HCT116 (cell line): Measurements from ENCODE around the gene MGRN1. TPM values are rescaled to one million over a fixed set of nuclear protein-coding genes. Genes with fewer than 3 reads are reported as not detected.

Experiments
- ATAC-seq: fragments of 200-7000 bp; cut with Tn5 transposase; 2 replicates; pipeline ENCODE4 v1.9.1; 2020; ENCODE audit warnings: mild to moderate bottlenecking, moderate library complexity
- BruUV-seq: library from RNA; stranded (reverse); fragments of 400-500 nt; replicated peaks from 2 replicates; lab custom pipeline; 2021; lab: Mats Ljungman, UMichigan
- CTCF ChIA-PET: fragments of 300-600 bp; sonication (Branson Sonifier 250); formaldehyde crosslinking; loops from one replicate; lab custom pipeline; 2021; ENCODE audit warnings: antibody characterized with exemption; lab: Charles Lee
- POLR2A ChIA-PET: fragments of 300-600, 350-600 bp; sonication (Branson Sonifier 250); formaldehyde crosslinking; loops from one replicate; lab custom pipeline; 2021; ENCODE audit warnings: antibody characterized with exemption; lab: Charles Lee
- RAD21 ChIA-PET, 2 experiments: fragments of 300-600 bp; sonication (Branson Sonifier 250); formaldehyde crosslinking; loops; one replicate each; lab custom pipeline; 2023; ENCODE audit warnings: low total read pairs in 2 of 2; ENCODE audit not compliant: uncharacterized antibody in 2 of 2, unreplicated experiment in 2 of 2, low non-redundant PET in 1 of 2; lab: Charles Lee
- DNase-seq: peaks from one replicate; pipeline ENCODE4 v3.0.0-alpha.2; 2010; ENCODE audit warnings: low read depth, low spot score
- H2AFZ ChIP-seq: fragments of 200-600 bp; shearing (Covaris generic), sonication (generic); 2 replicates; pipeline ENCODE4 v1.6.1; 2017; ENCODE audit warnings: low read depth, mixed run types, mixed read lengths, antibody characterized with exemption, low read length; ENCODE audit not compliant: poor library complexity, severe bottlenecking
- H3K27ac ChIP-seq: 2 replicates; pipeline ENCODE4 v1.5.1; 2012; ENCODE audit warnings: low read depth, low read length
- H3K27me3 ChIP-seq: fragments of 200-600 bp; sonication (generic); 2 replicates; pipeline ENCODE4 v1.6.1; 2016; ENCODE audit warnings: mixed run types, low read length, mixed read lengths; ENCODE audit not compliant: insufficient read depth
- H3K36me3 ChIP-seq, 2 experiments: fragments of 200-500 bp in 1 of 2; fragments of 200-600 bp in 1 of 2; sonication (Bioruptor generic) in 1 of 2; sonication (generic) in 1 of 2; 2 replicates each; pipeline versions ENCODE4 v1.5.1 to v1.6.1; 2014 to 2016; ENCODE audit warnings: low read length in 2 of 2, inconsistent platforms in 1 of 2, mixed read lengths in 1 of 2, mixed run types in 1 of 2; ENCODE audit not compliant: insufficient read depth in 2 of 2, control insufficient read depth in 1 of 2
- H3K4me1 ChIP-seq, 2 experiments: fragments of 200-600 bp in 1 of 2; sonication (generic) in 1 of 2; 2 replicates each; pipeline versions ENCODE4 v1.5.1 to v1.6.1; 2012 to 2017; ENCODE audit warnings: low read length in 2 of 2, inconsistent platforms in 1 of 2, mild to moderate bottlenecking in 1 of 2, mixed read lengths in 1 of 2, mixed run types in 1 of 2, moderate library complexity in 1 of 2; ENCODE audit not compliant: insufficient read depth in 2 of 2, control insufficient read depth in 1 of 2
- H3K4me2 ChIP-seq: fragments of 200-600 bp; sonication (generic); 2 replicates; pipeline ENCODE4 v1.6.1; 2017; ENCODE audit warnings: mixed run types, low read length, mixed read lengths
- H3K4me3 ChIP-seq, 2 experiments: fragments of 200-600 bp in 1 of 2; sonication (generic) in 1 of 2; replicated peaks in 1 of 2; 2 replicates each; pipeline ENCODE4 v1.5.1; 2011 to 2016; ENCODE audit warnings: low read length in 2 of 2, control low read depth in 1 of 2, low read depth in 1 of 2, mild to moderate bottlenecking in 1 of 2, mixed read lengths in 1 of 2, mixed run types in 1 of 2
- H3K79me2 ChIP-seq: fragments of 200-600 bp; sonication (generic); 2 replicates; pipeline ENCODE4 v1.6.1; 2017; ENCODE audit warnings: mild to moderate bottlenecking, mixed run types, low read length, moderate library complexity, mixed read lengths; ENCODE audit not compliant: insufficient read depth
- H3K9ac ChIP-seq: fragments of 200-600 bp; sonication (generic); 2 replicates; pipeline ENCODE4 v1.6.1; 2016; ENCODE audit warnings: low read length, mixed read lengths
- H3K9me2 ChIP-seq: fragments of 200-600 bp; sonication (generic), shearing (Covaris generic); 2 replicates; pipeline ENCODE4 v1.6.1; 2017; ENCODE audit warnings: mixed run types, mild to moderate bottlenecking, moderate library complexity; ENCODE audit not compliant: insufficient read depth
- H3K9me3 ChIP-seq, 2 experiments: fragments of 200-500 bp in 1 of 2; fragments of 200-600 bp in 1 of 2; sonication (Bioruptor generic) in 1 of 2; sonication (generic) in 1 of 2; 2 replicates each; pipeline ENCODE4 v1.6.1; 2014 to 2017; ENCODE audit warnings: low read length in 2 of 2, mixed read lengths in 2 of 2, inconsistent platforms in 1 of 2, low read depth in 1 of 2, mild to moderate bottlenecking in 1 of 2, mixed run types in 1 of 2, moderate library complexity in 1 of 2; ENCODE audit not compliant: control insufficient read depth in 1 of 2, insufficient read depth in 1 of 2
- H4K20me1 ChIP-seq: fragments of 200-600 bp; sonication (generic), shearing (Covaris generic); 2 replicates; pipeline ENCODE4 v1.6.1; 2017; ENCODE audit warnings: mixed run types, mild to moderate bottlenecking, moderate library complexity; ENCODE audit not compliant: insufficient read depth
- ATF3 ChIP-seq: IDR thresholded peaks from 2 replicates; pipeline ENCODE4 v1.6.1; 2012
- CBX3 ChIP-seq: IDR thresholded peaks from 2 replicates; pipeline ENCODE4 v1.6.1; 2012; ENCODE audit warnings: low read depth
- CTCF ChIP-seq, 3 experiments: fragments of 200-600 bp in 1 of 3; sonication (generic) in 1 of 3; IDR thresholded peaks in 2 of 3; conservative IDR thresholded peaks in 1 of 3; 2 replicates each; pipeline ENCODE4 v1.5.1; 2012 to 2017; ENCODE audit warnings: low read depth in 2 of 3, low read length in 2 of 3, antibody characterized with exemption in 1 of 3, borderline replicate concordance in 1 of 3, control low read depth in 1 of 3, mild to moderate bottlenecking in 1 of 3, mixed read lengths in 1 of 3, mixed run types in 1 of 3, moderate library complexity in 1 of 3; ENCODE audit not compliant: insufficient read depth in 1 of 3
- EGR1 ChIP-seq: IDR thresholded peaks from 2 replicates; pipeline ENCODE4 v1.6.1; 2012; ENCODE audit warnings: low read depth
- EZH2 ChIP-seq: fragments of 200-600 bp; sonication (generic); IDR thresholded peaks from 2 replicates; pipeline ENCODE4 v1.6.1; 2017; ENCODE audit warnings: antibody characterized with exemption, mixed run types
- EZH2phosphoT487 ChIP-seq: fragments of 200-600 bp; IDR thresholded peaks from 2 replicates; pipeline ENCODE4 v1.6.1; 2018; ENCODE audit warnings: antibody characterized with exemption, borderline replicate concordance
- FOSL1 ChIP-seq: IDR thresholded peaks from 2 replicates; pipeline ENCODE4 v1.6.1; 2012; ENCODE audit warnings: low read depth
- JUND ChIP-seq: IDR thresholded peaks from 2 replicates; pipeline ENCODE4 v1.6.1; 2012
- POLR2AphosphoS5 ChIP-seq: IDR thresholded peaks from 2 replicates; pipeline ENCODE4 v1.6.1; 2011; ENCODE audit warnings: mild to moderate bottlenecking, low read depth, low read length, moderate library complexity
- RAD21 ChIP-seq: IDR thresholded peaks from 2 replicates; pipeline ENCODE4 v1.6.1; 2012; ENCODE audit warnings: low read depth, mild to moderate bottlenecking
- REST ChIP-seq: IDR thresholded peaks from 2 replicates; pipeline ENCODE4 v1.6.1; 2012; ENCODE audit warnings: low read depth
- SIN3A ChIP-seq: IDR thresholded peaks from 2 replicates; pipeline ENCODE4 v1.6.1; 2012; ENCODE audit warnings: low read depth
- SP1 ChIP-seq: IDR thresholded peaks from 2 replicates; pipeline ENCODE4 v1.6.1; 2012; ENCODE audit warnings: low read depth
- SRF ChIP-seq: IDR thresholded peaks from 2 replicates; pipeline ENCODE4 v1.6.1; 2012; ENCODE audit warnings: low read depth
- TCF7L2 ChIP-seq: IDR thresholded peaks from 2 replicates; pipeline ENCODE4 v1.7.0; 2011; ENCODE audit warnings: borderline replicate concordance, inconsistent platforms; ENCODE audit not compliant: insufficient read depth, insufficient read length; ENCODE audit errors: extremely low read depth
- YY1 ChIP-seq: IDR thresholded peaks from 2 replicates; pipeline ENCODE4 v1.6.1; 2011; ENCODE audit warnings: low read length, low read depth, moderate library complexity, mild to moderate bottlenecking; ENCODE audit not compliant: insufficient replicate concordance; ENCODE audit errors: extremely low read depth
- ZBTB33 ChIP-seq: IDR thresholded peaks from 2 replicates; pipeline ENCODE4 v1.6.1; 2011; ENCODE audit warnings: mild to moderate bottlenecking, low read length, moderate library complexity; ENCODE audit not compliant: insufficient replicate concordance; ENCODE audit errors: extremely low read depth
- ZNF274 ChIP-seq: fragments of 200-500 bp; sonication (Bioruptor generic); IDR thresholded peaks from 2 replicates; pipeline ENCODE4 v1.6.1; 2014; ENCODE audit warnings: mild to moderate bottlenecking, low read depth, low read length, inconsistent platforms
- intact Hi-C: fragments of 100-400 bp; cut with micrococcal nuclease; formaldehyde crosslinking; loops from 2 replicates; pipeline ENCODE4 v1.10.0; 2022
- total RNA-seq: library from RNA; stranded (reverse); gene quantifications from one replicate; pipeline ENCODE4 v1.2.1, GENCODE V29; 2021; ENCODE audit not compliant: unreplicated experiment

Gene MGRN1
- total RNA-seq, 1 experiment from 2014 or later = 50.6 TPM

- H2AFZ ChIP-seq = no peak overlapping the region
- BruUV-seq = no TSS peak
- intact Hi-C loops = no loop called here
- H3K4me3 ChIP-seq = no peak overlapping the region
- CTCF ChIA-PET = no interaction called here
- peaks cover 0 to 1% of the 10 kb centered on the region in 2 experiments; a peak in 1 of 4 replicates for H3K4me1 ChIP-seq
- TF ChIP-seq SP1 = no peak
- TF ChIP-seq EZH2 = no peak
- no peak for TF ChIP-seq FOSL1
- no peak for TF ChIP-seq ZBTB33
- TF ChIP-seq EZH2phosphoT487 = no peak
- no peak for TF ChIP-seq ATF3
- TF ChIP-seq CTCF (IDR thresholded peaks at IDR 0.05 in 2 of 3, conservative IDR thresholded peaks at IDR 0.05 in 1 of 3; ENCODE audit: borderline replicate concordance in 1 of 3, insufficient read depth in 1 of 3, low read depth in 2 of 3, low read length in 2 of 3) = no peak
- TF ChIP-seq CBX3 = no peak
- no peak for TF ChIP-seq TCF7L2
- no peak for TF ChIP-seq JUND
- TF ChIP-seq SIN3A = no peak
- TF ChIP-seq SRF = no peak
- no peak for TF ChIP-seq YY1
- no peak for TF ChIP-seq RAD21
- no peak for TF ChIP-seq POLR2AphosphoS5
- no peak for TF ChIP-seq ZNF274
- no peak for TF ChIP-seq EGR1
- TF ChIP-seq REST = no peak
- TF ChIP-seq, all 23 proteins: peak for 0
- Histone ChIP-seq H4K20me1 (no peaks in the 10 kb centered on the region), H3K9me2 (no peaks in the 10 kb centered on the region), H3K79me2 (no peaks in the 10 kb centered on the region), H3K27me3 (no peaks in the 10 kb centered on the region), H3K36me3 (peaks cover 0 to 7% of the 10 kb centered on the region in 2 experiments; a peak in 1 of 4 replicates), H3K9ac (no peak overlapping the region), H3K27ac (no peak overlapping the region), H3K9me3 (no peaks in the 10 kb centered on the region), H3K4me2 (no peak overlapping the region)
- ChIA-PET POLR2A (no interaction called here), RAD21 (no interaction called here)
- ATAC-seq (no peak), DNase-seq (no peak)
Observed at GRCh38 chr16:4687416-4687815, 62.8 kb downstream of the MGRN1 start.
